K562 (cell line): Measurements from ENCODE around the gene ZNF277. TPM values are rescaled to one million over a fixed set of nuclear protein-coding genes. Genes with fewer than 3 reads are reported as not detected.

Experiments
- CC2D1A ChIP-seq: fragments of 450-650 bp; IDR thresholded peaks from 2 replicates; pipeline ENCODE4 v1.6.1; 2017; ENCODE audit warnings: mild to moderate bottlenecking
- NFE2L1 ChIP-seq: fragments of 450-650 bp; IDR thresholded peaks from 2 replicates; pipeline ENCODE4 v1.6.1; 2016; ENCODE audit warnings: missing genetic modification characterization, low read depth, mild to moderate bottlenecking, missing compliant biosample characterization, moderate library complexity, borderline replicate concordance
- NR1H2 ChIP-seq: sonication (generic); formaldehyde crosslinking; IDR thresholded peaks from 2 replicates; pipeline ENCODE4 v1.4.0; 2020; ENCODE audit warnings: mild to moderate bottlenecking, missing genetic modification reagents
- POLR2AphosphoS5 ChIP-seq: IDR thresholded peaks from 2 replicates; pipeline ENCODE4 v1.6.1; 2011; ENCODE audit warnings: mild to moderate bottlenecking, low read depth, low read length, moderate library complexity; ENCODE audit not compliant: control insufficient read depth, insufficient read depth
- U2AF1 ChIP-seq: fragments of 200-400 bp; formaldehyde crosslinking; optimal IDR thresholded peaks from 2 replicates; pipeline ENCODE3; 2017; ENCODE audit warnings: mild to moderate bottlenecking, low read depth, low read length, moderate library complexity
- polyA plus RNA-seq, 8 experiments: library from polyadenylated mRNA; depleted of rRNA in 4 of 8; stranded (reverse) in 5 of 8; unstranded in 3 of 8; fragments of >200 nt; fragmentation: Nextera tagmentation in 2 of 8; fragmentation: Illumina TruSeq in 1 of 8; extraction: Ambion mirVana in 2 of 8; extraction: Trizol in 1 of 8; gene quantifications; 2 replicates each; pipeline versions ENCODE4 v1.2.1 to v1.2.3, GENCODE V29; 2011 to 2014; ENCODE audit warnings: inconsistent platforms in 1 of 8, missing spikeins in 1 of 8
- total RNA-seq, 7 experiments: library from RNA; depleted of rRNA in 6 of 7; stranded (reverse); fragments of >200 nt in 6 of 7; fragmentation: Illumina TruSeq in 2 of 7; extraction: Trizol in 2 of 7; gene quantifications; 2 replicates each; pipeline versions ENCODE4 v1.2.1 to v1.2.3, GENCODE V29; 2011 to 2021; ENCODE audit warnings: low replicate concordance in 1 of 7
- TF ChIP-seq, protein P1 (sequence below): fragments of 200-800 bp; sonication (Bioruptor generic); IDR thresholded peaks from 2 replicates; pipeline ENCODE4 v1.6.1; 2016; ENCODE audit warnings: missing genetic modification characterization, missing compliant biosample characterization
- TF ChIP-seq, protein P2 (sequence below), 2 experiments: fragments of 450-650 bp in 1 of 2; IDR thresholded peaks; 2 replicates each; pipeline ENCODE4 v1.6.1; 2011 to 2017; ENCODE audit warnings: low read depth in 2 of 2, antibody characterized with exemption in 1 of 2, borderline replicate concordance in 1 of 2, low read length in 1 of 2, mild to moderate bottlenecking in 1 of 2, mixed read lengths in 1 of 2; ENCODE audit not compliant: control insufficient read depth in 1 of 2

The ZNF277 gene
- total and polyA plus RNA-seq, 9 of the 15 experiments (the other 6 are each of a cell fraction or from before 2014, with no cell fraction given), result 18.8 to 33.5 (median 27.7) TPM

DNA sequence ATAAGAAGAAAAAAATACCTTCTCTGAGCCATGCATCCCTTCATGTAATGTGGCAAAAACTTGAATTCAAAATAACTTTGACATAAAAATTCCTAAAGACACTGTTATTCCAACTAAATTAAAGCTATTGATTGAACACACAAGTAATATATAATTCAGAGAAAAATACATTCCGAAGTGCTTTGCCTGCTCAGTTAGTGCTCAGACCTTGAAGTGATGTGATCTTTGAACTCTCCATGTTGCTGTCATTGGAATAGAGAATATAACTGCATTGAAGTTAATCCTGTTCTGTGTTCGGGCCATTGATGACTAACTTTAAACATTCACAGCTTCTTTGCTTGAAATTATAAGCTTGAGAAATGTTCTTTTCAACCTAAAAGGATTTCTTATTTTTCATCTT, 129.8 kb downstream of the ZNF277 start (continued):
- TF ChIP-seq, protein P1, sequence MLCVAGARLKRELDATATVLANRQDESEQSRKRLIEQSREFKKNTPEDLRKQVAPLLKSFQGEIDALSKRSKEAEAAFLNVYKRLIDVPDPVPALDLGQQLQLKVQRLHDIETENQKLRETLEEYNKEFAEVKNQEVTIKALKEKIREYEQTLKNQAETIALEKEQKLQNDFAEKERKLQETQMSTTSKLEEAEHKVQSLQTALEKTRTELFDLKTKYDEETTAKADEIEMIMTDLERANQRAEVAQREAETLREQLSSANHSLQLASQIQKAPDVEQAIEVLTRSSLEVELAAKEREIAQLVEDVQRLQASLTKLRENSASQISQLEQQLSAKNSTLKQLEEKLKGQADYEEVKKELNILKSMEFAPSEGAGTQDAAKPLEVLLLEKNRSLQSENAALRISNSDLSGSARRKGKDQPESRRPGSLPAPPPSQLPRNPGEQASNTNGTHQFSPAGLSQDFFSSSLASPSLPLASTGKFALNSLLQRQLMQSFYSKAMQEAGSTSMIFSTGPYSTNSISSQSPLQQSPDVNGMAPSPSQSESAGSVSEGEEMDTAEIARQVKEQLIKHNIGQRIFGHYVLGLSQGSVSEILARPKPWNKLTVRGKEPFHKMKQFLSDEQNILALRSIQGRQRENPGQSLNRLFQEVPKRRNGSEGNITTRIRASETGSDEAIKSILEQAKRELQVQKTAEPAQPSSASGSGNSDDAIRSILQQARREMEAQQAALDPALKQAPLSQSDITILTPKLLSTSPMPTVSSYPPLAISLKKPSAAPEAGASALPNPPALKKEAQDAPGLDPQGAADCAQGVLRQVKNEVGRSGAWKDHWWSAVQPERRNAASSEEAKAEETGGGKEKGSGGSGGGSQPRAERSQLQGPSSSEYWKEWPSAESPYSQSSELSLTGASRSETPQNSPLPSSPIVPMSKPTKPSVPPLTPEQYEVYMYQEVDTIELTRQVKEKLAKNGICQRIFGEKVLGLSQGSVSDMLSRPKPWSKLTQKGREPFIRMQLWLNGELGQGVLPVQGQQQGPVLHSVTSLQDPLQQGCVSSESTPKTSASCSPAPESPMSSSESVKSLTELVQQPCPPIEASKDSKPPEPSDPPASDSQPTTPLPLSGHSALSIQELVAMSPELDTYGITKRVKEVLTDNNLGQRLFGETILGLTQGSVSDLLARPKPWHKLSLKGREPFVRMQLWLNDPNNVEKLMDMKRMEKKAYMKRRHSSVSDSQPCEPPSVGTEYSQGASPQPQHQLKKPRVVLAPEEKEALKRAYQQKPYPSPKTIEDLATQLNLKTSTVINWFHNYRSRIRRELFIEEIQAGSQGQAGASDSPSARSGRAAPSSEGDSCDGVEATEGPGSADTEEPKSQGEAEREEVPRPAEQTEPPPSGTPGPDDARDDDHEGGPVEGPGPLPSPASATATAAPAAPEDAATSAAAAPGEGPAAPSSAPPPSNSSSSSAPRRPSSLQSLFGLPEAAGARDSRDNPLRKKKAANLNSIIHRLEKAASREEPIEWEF (CRISPR knock-in tag), result no peak
- TF ChIP-seq NR1H2 (CRISPR knock-in tag), result no peak
- TF ChIP-seq CC2D1A, result no peak
- TF ChIP-seq POLR2AphosphoS5, result no peak
- no peak for TF ChIP-seq NFE2L1 (tag)
- no peak for TF ChIP-seq U2AF1
- TF ChIP-seq, protein P2, sequence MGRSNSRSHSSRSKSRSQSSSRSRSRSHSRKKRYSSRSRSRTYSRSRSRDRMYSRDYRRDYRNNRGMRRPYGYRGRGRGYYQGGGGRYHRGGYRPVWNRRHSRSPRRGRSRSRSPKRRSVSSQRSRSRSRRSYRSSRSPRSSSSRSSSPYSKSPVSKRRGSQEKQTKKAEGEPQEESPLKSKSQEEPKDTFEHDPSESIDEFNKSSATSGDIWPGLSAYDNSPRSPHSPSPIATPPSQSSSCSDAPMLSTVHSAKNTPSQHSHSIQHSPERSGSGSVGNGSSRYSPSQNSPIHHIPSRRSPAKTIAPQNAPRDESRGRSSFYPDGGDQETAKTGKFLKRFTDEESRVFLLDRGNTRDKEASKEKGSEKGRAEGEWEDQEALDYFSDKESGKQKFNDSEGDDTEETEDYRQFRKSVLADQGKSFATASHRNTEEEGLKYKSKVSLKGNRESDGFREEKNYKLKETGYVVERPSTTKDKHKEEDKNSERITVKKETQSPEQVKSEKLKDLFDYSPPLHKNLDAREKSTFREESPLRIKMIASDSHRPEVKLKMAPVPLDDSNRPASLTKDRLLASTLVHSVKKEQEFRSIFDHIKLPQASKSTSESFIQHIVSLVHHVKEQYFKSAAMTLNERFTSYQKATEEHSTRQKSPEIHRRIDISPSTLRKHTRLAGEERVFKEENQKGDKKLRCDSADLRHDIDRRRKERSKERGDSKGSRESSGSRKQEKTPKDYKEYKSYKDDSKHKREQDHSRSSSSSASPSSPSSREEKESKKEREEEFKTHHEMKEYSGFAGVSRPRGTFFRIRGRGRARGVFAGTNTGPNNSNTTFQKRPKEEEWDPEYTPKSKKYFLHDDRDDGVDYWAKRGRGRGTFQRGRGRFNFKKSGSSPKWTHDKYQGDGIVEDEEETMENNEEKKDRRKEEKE (IDR thresholded peaks at IDR 0.05; ENCODE audit: borderline replicate concordance in 1 of 2, control insufficient read depth in 1 of 2, low read depth in 2 of 2, low read length in 1 of 2), result no peak
